Measurements from ENCODE around the gene DCLRE1C. TPM values are rescaled to one million over a fixed set of nuclear protein-coding genes. Genes with fewer than 3 reads are reported as not detected.
"Not testable (repeated sequence)": the region's sequence is repeated elsewhere in the genome, so short reads cannot be mapped to it uniquely, and the experiment has no call there.

Gene DCLRE1C
- total RNA-seq, 1 donor, result 16.3 TPM

DNA sequence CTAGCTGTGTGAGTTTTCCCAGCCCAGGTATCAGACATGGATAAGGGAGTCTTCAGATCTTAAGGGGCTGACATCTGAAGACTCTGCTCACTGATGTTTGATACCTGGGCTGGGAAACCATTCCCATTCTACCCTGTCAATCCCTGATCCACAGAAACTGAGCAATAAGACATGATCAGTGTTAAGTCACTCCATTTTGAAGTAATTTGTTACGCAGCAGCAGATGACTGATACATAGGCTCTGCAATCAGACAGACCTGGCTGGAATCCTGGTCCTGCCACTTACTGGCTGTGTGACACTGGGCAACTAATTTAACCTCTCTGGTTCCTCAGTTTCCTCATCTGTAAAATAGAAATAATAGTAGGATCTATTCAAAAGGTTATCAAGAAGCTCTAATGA lies 6.6 kb downstream of the DCLRE1C start:
- H3K9me3 ChIP-seq (ENCODE audit: low read depth, low read length), result no peaks in the 10 kb centered on the region
- H3K36me3 ChIP-seq (ENCODE audit: insufficient read depth, low read length), result peaks cover 37% of the 10 kb centered on the region
- H3K27me3 ChIP-seq (ENCODE audit: insufficient read depth, low read length), result no peaks in the 10 kb centered on the region
- no peak overlapping the region for H2AFZ ChIP-seq (ENCODE audit: low read length)
- H3K79me2 ChIP-seq (ENCODE audit: insufficient read depth, low read length), result peaks cover 59% of the 10 kb centered on the region
- DNase-seq (ENCODE audit: insufficient read length, low spot score, missing footprints), result no peak
- H3K4me2 ChIP-seq (ENCODE audit: insufficient read depth, low read length), result no peak overlapping the region
- no peak for TF ChIP-seq CTCF (IDR thresholded peaks at IDR 0.05; ENCODE audit: extremely low read depth, low read depth, low read length)
- H3K27ac ChIP-seq (ENCODE audit: low read depth, low read length), result no peak overlapping the region
- peaks cover 5% of the 10 kb centered on the region for H4K20me1 ChIP-seq (ENCODE audit: insufficient read depth, low read length)
- no peak overlapping the region for H3K4me3 ChIP-seq (ENCODE audit: insufficient read depth, low read length)
- H3K4me1 ChIP-seq (ENCODE audit: insufficient read depth, low read length), result no peaks in the 10 kb centered on the region

- H3K4me2 ChIP-seq (ENCODE audit: insufficient read depth, low read length), result no peak overlapping the region
- no peak overlapping the region for H3K27ac ChIP-seq (ENCODE audit: low read depth, low read length)
- no peak overlapping the region for H2AFZ ChIP-seq (ENCODE audit: low read length)
- H4K20me1 ChIP-seq (ENCODE audit: insufficient read depth, low read length), result no peaks in the 10 kb centered on the region
- H3K27me3 ChIP-seq (ENCODE audit: insufficient read depth, low read length), result no peaks in the 10 kb centered on the region
- H3K4me3 ChIP-seq (ENCODE audit: insufficient read depth, low read length), result no peak overlapping the region
- H3K79me2 ChIP-seq (ENCODE audit: insufficient read depth, low read length), result peaks cover 38% of the 10 kb centered on the region
- peak; percentile 70 for DNase-seq (ENCODE audit: insufficient read length, low spot score, missing footprints)
- no peaks in the 10 kb centered on the region for H3K4me1 ChIP-seq (ENCODE audit: insufficient read depth, low read length)
- H3K9me3 ChIP-seq (ENCODE audit: low read depth, low read length), result no peaks in the 10 kb centered on the region
- no peak for TF ChIP-seq CTCF (IDR thresholded peaks at IDR 0.05; ENCODE audit: extremely low read depth, low read depth, low read length)
- H3K36me3 ChIP-seq (ENCODE audit: insufficient read depth, low read length), result peaks cover 37% of the 10 kb centered on the region
These were observed 8.8 kb downstream of the DCLRE1C start for GRCh38 chr10:14945108-14945507.

DNA sequence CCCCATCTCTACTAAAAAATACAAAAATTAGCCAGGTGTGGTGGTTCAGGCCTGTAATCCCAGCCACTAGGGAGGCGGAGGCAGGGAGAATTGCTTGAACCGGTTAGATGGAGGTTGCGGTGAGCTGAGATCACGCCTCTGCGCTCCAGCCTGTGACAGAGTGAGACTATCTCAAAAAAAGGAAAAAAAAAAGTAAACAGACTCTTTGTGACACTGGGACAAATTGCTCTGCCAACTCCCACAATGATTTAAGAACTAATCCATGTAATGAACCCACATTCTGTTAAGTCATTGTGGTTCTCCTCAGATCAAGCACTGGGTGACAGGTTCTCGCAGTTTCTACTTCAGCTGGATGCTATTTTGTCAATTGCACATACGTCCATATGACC lies 11.0 kb downstream of the DCLRE1C start:
- H3K27ac ChIP-seq (ENCODE audit: low read depth, low read length); H3K4me3 ChIP-seq (ENCODE audit: insufficient read depth, low read length); H2AFZ ChIP-seq (ENCODE audit: low read length); H3K9me3 ChIP-seq (ENCODE audit: low read depth, low read length); H4K20me1 ChIP-seq (ENCODE audit: insufficient read depth, low read length); DNase-seq (ENCODE audit: insufficient read length, low spot score, missing footprints); H3K4me2 ChIP-seq (ENCODE audit: insufficient read depth, low read length); H3K4me1 ChIP-seq (ENCODE audit: insufficient read depth, low read length); H3K27me3 ChIP-seq (ENCODE audit: insufficient read depth, low read length): not testable (repeated sequence)
- peaks cover 17% of the 10 kb centered on the region for H3K79me2 ChIP-seq (ENCODE audit: insufficient read depth, low read length)
- peaks cover 37% of the 10 kb centered on the region for H3K36me3 ChIP-seq (ENCODE audit: insufficient read depth, low read length)

DNA sequence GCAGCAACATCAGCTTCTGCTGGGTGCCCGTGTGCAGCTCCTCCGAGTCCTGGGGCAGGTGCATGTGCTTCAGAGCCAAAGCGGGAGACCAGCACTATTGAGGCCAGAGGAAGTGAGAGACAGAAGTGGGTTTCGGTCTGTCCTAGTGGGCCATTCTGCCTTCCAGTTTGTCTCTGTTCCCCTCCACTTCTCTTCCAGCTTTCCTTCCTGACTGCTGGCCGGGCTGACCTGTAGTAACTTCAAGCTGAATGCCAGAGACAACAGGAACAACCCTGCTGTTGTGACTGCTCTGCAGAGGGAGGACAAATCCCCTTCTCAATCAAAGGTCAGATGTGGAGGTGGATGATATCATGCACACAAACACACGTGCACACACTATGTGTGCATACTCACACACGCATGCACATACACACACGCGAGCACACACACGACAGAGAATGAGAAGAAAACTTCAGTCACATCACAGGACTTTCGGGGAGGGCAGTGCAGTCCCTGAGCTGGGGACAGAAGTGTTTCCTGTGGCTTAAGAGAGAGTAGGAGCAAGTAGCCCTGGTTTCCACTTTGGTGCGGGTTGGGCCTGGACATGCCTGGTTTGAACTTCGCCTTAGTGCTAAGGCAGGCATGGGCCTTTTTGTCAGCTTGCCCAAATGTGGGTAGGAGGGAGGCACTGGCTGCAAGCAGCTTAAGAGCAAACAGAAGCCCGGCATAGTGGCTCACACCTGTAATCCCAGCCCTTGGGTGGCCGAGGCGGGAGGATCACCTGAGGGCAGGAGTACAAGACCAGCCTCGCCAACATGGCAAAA lies 11.5 kb downstream of the DCLRE1C start:
- H3K9me3 ChIP-seq (ENCODE audit: low read depth, low read length); H3K4me3 ChIP-seq (ENCODE audit: insufficient read depth, low read length); H2AFZ ChIP-seq (ENCODE audit: low read length); H3K4me2 ChIP-seq (ENCODE audit: insufficient read depth, low read length); H3K4me1 ChIP-seq (ENCODE audit: insufficient read depth, low read length); H3K27me3 ChIP-seq (ENCODE audit: insufficient read depth, low read length); DNase-seq (ENCODE audit: insufficient read length, low spot score, missing footprints); H4K20me1 ChIP-seq (ENCODE audit: insufficient read depth, low read length); H3K27ac ChIP-seq (ENCODE audit: low read depth, low read length): not testable (repeated sequence)
- H3K36me3 ChIP-seq (ENCODE audit: insufficient read depth, low read length), result peaks cover 33% of the 10 kb centered on the region
- H3K79me2 ChIP-seq (ENCODE audit: insufficient read depth, low read length), result peaks cover 13% of the 10 kb centered on the region

DNA sequence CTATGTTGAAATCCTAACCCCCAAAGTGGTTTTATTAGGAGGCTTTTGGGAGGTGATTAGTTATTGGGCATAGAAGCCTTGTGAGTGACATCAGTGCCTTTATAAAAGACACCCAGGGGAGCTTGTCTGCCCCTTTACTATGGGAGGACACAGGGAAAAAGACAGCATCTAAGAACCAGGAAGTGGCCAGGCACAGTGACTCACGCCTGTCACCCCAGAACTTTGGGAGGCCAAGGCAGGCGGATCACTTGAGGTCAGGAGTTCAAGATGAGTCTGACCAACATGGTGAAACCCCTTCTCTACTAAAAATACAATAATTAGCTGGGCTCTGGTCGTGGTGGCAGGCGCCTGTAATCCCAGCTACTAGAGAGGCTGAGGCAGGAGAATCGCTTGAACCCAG lies 14.9 kb downstream of the DCLRE1C start:
- H3K4me1 ChIP-seq (ENCODE audit: insufficient read depth, low read length); H3K27ac ChIP-seq (ENCODE audit: low read depth, low read length); H4K20me1 ChIP-seq (ENCODE audit: insufficient read depth, low read length); H3K4me3 ChIP-seq (ENCODE audit: insufficient read depth, low read length); H3K4me2 ChIP-seq (ENCODE audit: insufficient read depth, low read length); H2AFZ ChIP-seq (ENCODE audit: low read length); H3K9me3 ChIP-seq (ENCODE audit: low read depth, low read length); H3K27me3 ChIP-seq (ENCODE audit: insufficient read depth, low read length); H3K79me2 ChIP-seq (ENCODE audit: insufficient read depth, low read length); DNase-seq (ENCODE audit: insufficient read length, low spot score, missing footprints): not testable (repeated sequence)
- peaks cover 17% of the 10 kb centered on the region for H3K36me3 ChIP-seq (ENCODE audit: insufficient read depth, low read length)
